OCI-LY1 (cell line): ENCODE data around the gene CCT6B.

Source experiments
- EZH2 ChIP-seq: fragments of 200-600 bp; sonication (generic), shearing (Covaris generic); IDR thresholded peaks from 2 replicates; pipeline ENCODE4 v1.8.0; 2017; ENCODE audit warnings: borderline replicate concordance, mixed run types, mild to moderate bottlenecking, antibody characterized with exemption, low read length, moderate library complexity, mixed read lengths
- TF ChIP-seq, protein P1 (sequence below): fragments of 200-600 bp; sonication (generic), shearing (Covaris generic); IDR thresholded peaks from 2 replicates; pipeline ENCODE4 v1.5.1; 2017; ENCODE audit warnings: mild to moderate bottlenecking, antibody characterized with exemption, low read length, moderate library complexity, mixed read lengths

GRCh38 chr17:34989473-34989872 lies 28.2 kb upstream of the CCT6B start:
- no peak for TF ChIP-seq EZH2
- TF ChIP-seq, protein P1, sequence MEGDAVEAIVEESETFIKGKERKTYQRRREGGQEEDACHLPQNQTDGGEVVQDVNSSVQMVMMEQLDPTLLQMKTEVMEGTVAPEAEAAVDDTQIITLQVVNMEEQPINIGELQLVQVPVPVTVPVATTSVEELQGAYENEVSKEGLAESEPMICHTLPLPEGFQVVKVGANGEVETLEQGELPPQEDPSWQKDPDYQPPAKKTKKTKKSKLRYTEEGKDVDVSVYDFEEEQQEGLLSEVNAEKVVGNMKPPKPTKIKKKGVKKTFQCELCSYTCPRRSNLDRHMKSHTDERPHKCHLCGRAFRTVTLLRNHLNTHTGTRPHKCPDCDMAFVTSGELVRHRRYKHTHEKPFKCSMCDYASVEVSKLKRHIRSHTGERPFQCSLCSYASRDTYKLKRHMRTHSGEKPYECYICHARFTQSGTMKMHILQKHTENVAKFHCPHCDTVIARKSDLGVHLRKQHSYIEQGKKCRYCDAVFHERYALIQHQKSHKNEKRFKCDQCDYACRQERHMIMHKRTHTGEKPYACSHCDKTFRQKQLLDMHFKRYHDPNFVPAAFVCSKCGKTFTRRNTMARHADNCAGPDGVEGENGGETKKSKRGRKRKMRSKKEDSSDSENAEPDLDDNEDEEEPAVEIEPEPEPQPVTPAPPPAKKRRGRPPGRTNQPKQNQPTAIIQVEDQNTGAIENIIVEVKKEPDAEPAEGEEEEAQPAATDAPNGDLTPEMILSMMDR: no peak
